Stimulated activated naive B cell treated with anti-CD40 and anti-IgM and Interleukin-4, amounts not matched to agents 10 μg/mL and 1 μg/mL and 100 μg/mL, for 72 hours (primary cell): ENCODE data around the gene ACTA1.
"Not testable (repeated sequence)": the region's sequence is repeated elsewhere in the genome, so short reads cannot be mapped to it uniquely, and the experiment has no call there.

ENCODE experiments used
- ATAC-seq, 2 donors: fragments of 150-1000 bp; cut with Tn5 transposase; replicated peaks; 2 replicates each; pipeline ENCODE4 v1.10.0; 2021; ENCODE audit warnings: moderate library complexity in 1 of 2
- DNase-seq: peaks from one replicate; pipeline ENCODE4 v3.0.0; 2021
- H3K27ac Mint-ChIP-seq: one replicate; pipeline ENCODE4 v1.8.0; 2022; ENCODE audit warnings: mild to moderate bottlenecking, mixed read lengths
- H3K27me3 Mint-ChIP-seq, 2 donors: one replicate each; pipeline ENCODE4 v1.8.0; 2022; ENCODE audit warnings: mixed read lengths in 2 of 2
- H3K36me3 Mint-ChIP-seq, 2 donors: one replicate each; pipeline ENCODE4 v1.8.0; 2022; ENCODE audit warnings: mixed read lengths in 2 of 2, mild to moderate bottlenecking in 1 of 2
- H3K4me1 Mint-ChIP-seq, 2 donors: one replicate each; pipeline ENCODE4 v1.8.0; 2022; ENCODE audit warnings: mixed read lengths in 2 of 2, mild to moderate bottlenecking in 1 of 2
- H3K4me3 Mint-ChIP-seq, 2 donors: one replicate each; pipeline ENCODE4 v1.8.0; 2022; ENCODE audit warnings: mild to moderate bottlenecking in 2 of 2, mixed read lengths in 2 of 2, moderate library complexity in 1 of 2
- H3K9me3 Mint-ChIP-seq, 2 donors: one replicate each; pipeline ENCODE4 v1.8.0; 2022; ENCODE audit warnings: mixed read lengths in 2 of 2, mild to moderate bottlenecking in 1 of 2

ACTA1 gene

DNA sequence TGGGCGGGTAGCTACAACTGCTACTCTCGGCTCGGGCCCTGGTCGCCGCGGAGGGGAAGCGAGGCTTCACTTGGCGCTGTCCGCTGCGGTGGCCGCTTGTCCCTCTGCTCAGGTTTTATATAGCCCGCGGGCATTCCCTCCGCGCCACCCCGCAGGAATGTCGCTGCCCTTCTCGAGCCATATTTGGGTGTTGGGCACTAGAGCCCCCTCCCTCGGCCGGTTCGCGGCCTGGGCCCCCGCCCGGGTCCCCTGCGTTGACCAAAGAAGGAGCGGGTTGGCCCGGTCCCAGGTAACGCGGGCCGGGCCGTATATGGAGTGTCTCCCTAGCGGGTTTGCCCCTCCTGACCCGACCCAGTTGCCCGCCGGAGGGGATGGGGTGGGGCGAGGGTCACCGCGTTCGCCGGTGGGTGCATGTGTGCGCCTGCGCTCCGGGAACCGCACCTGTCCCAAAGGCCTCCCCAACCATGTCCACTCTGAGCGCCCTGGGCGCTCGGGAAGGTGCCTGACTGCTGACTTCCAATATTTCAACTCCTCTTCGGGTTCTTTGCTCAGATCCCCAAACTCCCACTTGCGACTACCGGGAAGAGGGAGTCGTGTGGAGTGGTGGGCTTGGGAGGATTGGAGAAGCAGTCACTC, at the start of gene ACTA1:
Gene ACTA1 (minus strand): TSS at position 90 of the 636 bp plus-strand sequence. CDS start 979 bp downstream, outside the sequence.
- Mint-ChIP-seq H3K9me3 (no peaks in the 10 kb centered on the region), H3K27me3 (peaks cover 46 to 62% of the 10 kb centered on the region in 2 donors), H3K4me3 (peak within 1 kb of the TSS; percentile 25 to 47), H3K36me3 (peaks cover 15 to 17% of the 10 kb centered on the region in 2 donors), H3K27ac (peak within 1 kb of the TSS; percentile 42), H3K4me1 (peaks cover 16 to 40% of the 10 kb centered on the region in 2 donors)
- no peak for DNase-seq
- ATAC-seq: peak in 1 of 2 donors; percentile 5

DNA sequence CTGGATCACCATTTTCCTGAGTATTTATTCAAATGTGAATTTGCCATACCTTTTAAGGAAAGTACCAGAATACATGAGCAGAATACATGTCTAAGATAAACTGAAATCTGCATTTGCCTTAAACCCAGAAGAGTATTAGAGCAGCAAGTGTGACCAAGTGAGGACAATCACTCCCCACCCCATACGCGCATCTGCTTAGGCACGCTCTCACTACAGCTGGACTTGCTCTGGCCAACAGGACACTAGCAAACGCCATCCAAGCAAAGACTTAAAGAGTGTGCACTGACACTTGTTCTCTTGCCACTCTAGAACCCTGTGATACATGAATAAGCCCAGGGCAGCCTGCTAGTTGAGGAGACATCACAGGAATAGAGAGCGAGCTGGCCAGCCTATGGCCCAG, 48.6 kb upstream of the ACTA1 start:
- H3K9me3 Mint-ChIP-seq: no peaks in the 10 kb centered on the region
- H3K4me3 Mint-ChIP-seq: no peak overlapping the region
- H3K27me3 Mint-ChIP-seq: no peaks in the 10 kb centered on the region
- H3K27ac Mint-ChIP-seq: peak overlapping the region; percentile 95
- ATAC-seq: no peak
- H3K4me1 Mint-ChIP-seq: peaks cover 34 to 48% of the 10 kb centered on the region in 2 donors
- peaks cover 34 to 56% of the 10 kb centered on the region in 2 donors for H3K36me3 Mint-ChIP-seq
- no peak for DNase-seq

DNA sequence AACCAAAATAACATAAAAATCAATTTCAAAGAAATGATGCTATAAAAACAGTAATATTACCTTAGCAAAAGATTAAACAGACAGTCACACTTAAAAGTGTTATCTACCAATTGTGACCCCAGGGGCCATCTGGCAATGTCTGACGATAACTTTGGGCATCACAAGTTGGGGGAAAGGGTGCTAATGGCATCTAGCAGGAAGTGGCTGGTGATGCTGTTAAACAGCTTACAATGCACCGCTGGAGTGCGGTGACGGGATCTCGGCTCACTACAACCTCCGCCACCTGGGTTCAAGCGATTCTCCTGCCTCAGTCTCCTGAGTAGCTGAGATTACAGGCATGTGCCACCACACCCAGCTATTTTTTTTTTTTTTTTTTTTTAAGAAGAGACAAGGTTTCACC, 46.6 kb upstream of the ACTA1 start:
- Mint-ChIP-seq H3K4me1 (peaks cover 34 to 54% of the 10 kb centered on the region in 2 donors), H3K27me3 (no peaks in the 10 kb centered on the region), H3K36me3 (peaks cover 40 to 52% of the 10 kb centered on the region in 2 donors), H3K27ac (peak overlapping the region; percentile 95), H3K9me3 (no peaks in the 10 kb centered on the region), H3K4me3 (peak overlapping the region; percentile 39 to 43)
- peak; percentile 58 for DNase-seq
- peak; percentile 62 for ATAC-seq

DNA sequence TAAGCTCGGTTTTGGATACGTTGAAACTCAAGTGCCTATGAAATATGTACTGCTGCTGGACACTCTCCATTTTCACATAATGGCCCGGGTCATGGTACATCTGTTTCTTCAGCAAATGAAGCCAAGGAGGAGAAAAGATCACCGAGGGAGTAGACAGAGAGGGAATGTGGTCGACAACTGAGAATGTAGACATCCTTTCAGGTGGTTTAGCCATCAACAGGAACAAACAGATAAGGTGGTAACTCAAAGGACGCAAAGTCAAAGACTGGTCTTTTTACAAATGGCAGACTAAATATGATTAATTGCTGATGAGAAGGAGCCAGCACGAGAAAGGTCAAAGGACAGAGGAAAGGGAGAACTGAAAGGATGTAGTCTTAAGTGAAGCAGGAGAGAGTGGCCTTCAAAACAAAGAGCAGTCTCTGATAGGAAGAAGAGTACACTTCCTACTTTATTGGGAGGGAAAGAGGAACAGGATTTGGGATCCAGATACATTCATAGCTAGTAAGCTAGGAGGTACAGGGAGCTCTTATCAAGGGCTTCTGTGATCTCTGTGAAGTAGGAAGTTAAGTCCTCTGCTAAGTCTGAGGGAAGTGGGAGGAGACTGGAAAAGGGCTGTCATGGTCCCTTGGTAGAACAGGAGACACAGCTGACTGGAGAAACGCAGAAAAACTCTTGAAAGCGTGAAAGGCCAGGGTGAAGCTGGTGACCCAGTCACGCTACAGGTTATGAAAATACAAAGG, 45.9 kb upstream of the ACTA1 start:
- Mint-ChIP-seq H3K36me3 (peaks cover 39 to 50% of the 10 kb centered on the region in 2 donors), H3K4me3 (peak overlapping the region; percentile 43 to 54)

DNA sequence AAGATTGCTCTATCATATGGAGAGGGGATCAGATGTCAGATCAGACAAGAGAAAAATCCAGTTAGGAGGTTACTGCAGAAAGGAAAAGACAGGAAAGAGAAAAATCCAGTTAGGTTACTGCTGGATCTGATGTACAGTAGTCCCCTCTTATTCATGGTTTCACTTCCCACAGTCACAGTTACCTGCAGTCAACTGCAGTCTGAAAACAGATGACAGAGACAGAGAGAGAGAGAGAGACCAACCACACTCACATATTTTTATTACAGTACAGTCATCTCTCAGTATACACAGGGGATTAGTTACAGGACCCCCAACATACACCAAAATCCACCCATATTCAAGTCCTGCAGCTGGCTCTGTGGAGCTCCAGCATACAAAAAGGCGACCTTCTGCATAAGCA, 45.0 kb upstream of the ACTA1 start:
- Mint-ChIP-seq H3K36me3 (peaks cover 44 to 54% of the 10 kb centered on the region in 2 donors), H3K4me3 (peak overlapping the region; percentile 10 to 43), H3K27ac (peak overlapping the region; percentile 95), H3K9me3 (no peaks in the 10 kb centered on the region), H3K4me1 (peaks cover 35 to 57% of the 10 kb centered on the region in 2 donors), H3K27me3 (no peaks in the 10 kb centered on the region)
- DNase-seq: peak; percentile 40
- ATAC-seq: peak; percentile 74 to 77

More for the DNA sequence above, 45.9 kb upstream of the ACTA1 start:
- Mint-ChIP-seq H3K9me3 (no peaks in the 10 kb centered on the region), H3K4me1 (peaks cover 34 to 54% of the 10 kb centered on the region in 2 donors), H3K27ac (peak overlapping the region; percentile 95), H3K27me3 (no peaks in the 10 kb centered on the region)
- ATAC-seq (peak; percentile 87 to 88), DNase-seq (peak; percentile 83)

DNA sequence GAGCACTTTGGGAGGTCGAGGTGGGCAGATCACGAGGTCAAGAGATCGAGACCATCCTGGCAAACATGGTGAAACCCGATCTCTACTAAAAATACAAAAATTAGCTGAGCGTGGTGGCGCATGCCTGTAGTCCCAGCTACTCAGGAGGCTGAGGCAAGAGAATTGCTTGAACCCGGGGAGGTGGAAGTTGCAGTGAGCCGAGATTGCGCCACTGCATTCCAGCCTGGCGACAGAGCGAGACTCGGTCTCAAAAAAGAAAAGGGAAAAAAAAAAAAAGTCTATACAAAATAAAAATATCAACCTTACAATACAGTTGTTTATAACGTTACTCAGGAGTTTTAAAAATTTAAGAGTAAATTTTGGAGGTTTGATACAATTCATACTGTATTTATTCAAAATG, 42.0 kb upstream of the ACTA1 start:
- peaks cover 22 to 47% of the 10 kb centered on the region in 2 donors for H3K4me1 Mint-ChIP-seq
- not testable (repeated sequence) for DNase-seq, H3K27me3 Mint-ChIP-seq, H3K9me3 Mint-ChIP-seq, H3K4me3 Mint-ChIP-seq, H3K27ac Mint-ChIP-seq, ATAC-seq
- H3K36me3 Mint-ChIP-seq: peaks cover 41 to 48% of the 10 kb centered on the region in 2 donors

DNA sequence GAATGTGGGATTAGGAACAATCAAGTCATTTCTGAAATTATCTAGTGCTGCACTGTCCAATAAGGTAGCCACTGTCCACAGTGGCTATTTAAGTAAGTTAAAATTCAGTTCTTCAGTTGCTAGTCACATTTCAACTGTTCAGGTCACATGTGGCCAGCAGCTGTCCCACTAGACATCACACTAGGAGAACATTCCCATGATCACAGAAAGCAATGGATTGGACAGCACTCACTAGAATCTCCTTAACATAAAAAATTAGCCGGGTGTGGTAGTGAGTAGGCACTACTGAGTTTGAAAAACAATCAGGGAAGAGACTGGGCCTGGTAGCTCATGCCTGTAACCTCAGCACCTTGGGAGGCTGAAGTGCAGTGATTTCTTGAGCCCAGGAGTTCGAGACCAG, 40.6 kb upstream of the ACTA1 start:
- H3K27ac Mint-ChIP-seq: peak overlapping the region; percentile 20
- no peaks in the 10 kb centered on the region for H3K27me3 Mint-ChIP-seq
- H3K4me1 Mint-ChIP-seq: peaks cover 13 to 35% of the 10 kb centered on the region in 2 donors
- H3K36me3 Mint-ChIP-seq: peaks cover 47 to 56% of the 10 kb centered on the region in 2 donors
- no peaks in the 10 kb centered on the region for H3K9me3 Mint-ChIP-seq
- DNase-seq (no peak), ATAC-seq (no peak)
- no peak overlapping the region for H3K4me3 Mint-ChIP-seq

DNA sequence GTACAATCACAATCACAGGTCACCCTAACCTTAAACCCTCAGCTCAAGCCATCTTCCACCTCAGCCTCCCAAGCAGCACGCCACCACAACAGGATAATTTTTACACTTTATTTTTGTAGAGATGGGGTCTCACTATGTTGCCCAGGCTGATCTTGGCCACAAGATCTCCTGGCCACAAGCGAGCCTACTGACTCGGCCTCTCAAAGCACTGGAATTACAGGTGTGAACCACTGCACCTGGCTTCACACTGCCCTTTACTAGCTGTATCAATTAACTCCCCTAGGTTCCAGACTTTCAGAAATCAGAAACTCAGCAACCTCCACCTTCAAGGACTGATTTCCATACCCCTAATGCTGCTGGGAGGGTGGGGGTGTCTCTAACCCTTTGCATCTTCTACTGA, 37.3 kb upstream of the ACTA1 start:
- peaks cover 44 to 66% of the 10 kb centered on the region in 2 donors for H3K36me3 Mint-ChIP-seq
- H3K9me3 Mint-ChIP-seq: no peaks in the 10 kb centered on the region
- no peak for DNase-seq
- ATAC-seq: peak in 1 of 2 donors; percentile 31
- H3K4me1 Mint-ChIP-seq: peaks cover 7 to 18% of the 10 kb centered on the region in 2 donors
- H3K27ac Mint-ChIP-seq: no peak overlapping the region
- H3K4me3 Mint-ChIP-seq: no peak overlapping the region
- H3K27me3 Mint-ChIP-seq: no peaks in the 10 kb centered on the region

DNA sequence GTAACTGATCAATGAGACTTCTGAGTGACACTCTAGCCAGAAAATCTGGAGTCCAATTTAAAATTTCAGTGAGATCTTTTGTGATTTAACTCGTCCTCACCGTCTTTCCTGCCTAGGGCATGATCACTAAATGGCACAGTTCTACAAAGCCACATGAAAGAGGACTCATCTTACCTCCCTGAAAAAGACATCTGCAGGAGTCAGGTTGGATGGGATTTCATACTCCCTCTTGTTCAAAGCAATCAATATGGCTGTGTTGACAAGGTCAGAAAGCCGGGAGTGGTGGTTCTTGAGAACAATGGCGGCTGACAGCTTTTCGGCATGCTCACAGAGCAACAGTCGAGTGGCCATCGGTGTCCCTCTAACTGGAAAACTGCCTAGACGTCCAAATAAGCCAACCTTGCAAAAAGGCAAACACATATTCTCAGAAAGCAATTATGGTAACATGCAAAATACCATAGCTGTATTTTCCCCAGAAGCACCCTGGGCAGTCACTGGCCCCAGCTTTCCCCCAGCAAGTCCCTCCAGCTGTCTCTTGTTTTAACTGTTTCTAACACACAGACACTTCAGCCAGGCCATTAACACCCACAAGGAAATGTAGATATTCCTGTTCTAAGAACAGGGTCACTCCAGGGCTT, 36.6 kb upstream of the ACTA1 start:
- no peak overlapping the region for H3K4me3 Mint-ChIP-seq
- ATAC-seq: no peak
- H3K27ac Mint-ChIP-seq: peak overlapping the region; percentile 44
- DNase-seq: no peak
- no peaks in the 10 kb centered on the region for H3K9me3 Mint-ChIP-seq
- peaks cover 42 to 61% of the 10 kb centered on the region in 2 donors for H3K36me3 Mint-ChIP-seq
- no peaks in the 10 kb centered on the region for H3K27me3 Mint-ChIP-seq
- peaks cover 7 to 17% of the 10 kb centered on the region in 2 donors for H3K4me1 Mint-ChIP-seq

DNA sequence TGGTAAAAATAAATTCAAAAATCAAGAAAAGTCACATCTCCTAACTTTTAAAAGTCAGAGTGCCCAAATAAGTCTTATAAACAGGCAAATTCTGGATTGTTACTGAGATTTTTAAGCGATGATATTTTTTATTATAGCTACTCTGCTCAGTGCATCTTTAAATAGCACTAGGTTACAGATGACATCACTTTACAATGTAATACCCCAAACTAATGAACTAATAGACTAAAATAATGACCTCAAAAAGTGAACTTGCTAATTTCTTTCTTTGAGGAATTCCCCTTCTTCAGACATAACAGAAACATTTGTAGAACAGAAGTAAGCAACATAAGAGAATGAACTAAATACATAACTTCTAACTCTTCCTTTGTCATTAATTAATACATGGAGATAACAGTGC, 33.0 kb upstream of the ACTA1 start:
- H3K36me3 Mint-ChIP-seq: peaks cover 32 to 63% of the 10 kb centered on the region in 2 donors
- no peaks in the 10 kb centered on the region for H3K27me3 Mint-ChIP-seq
- ATAC-seq: no peak
- H3K4me3 Mint-ChIP-seq: no peak overlapping the region
- H3K4me1 Mint-ChIP-seq: peaks cover 6 to 12% of the 10 kb centered on the region in 2 donors
- no peak for DNase-seq
- no peaks in the 10 kb centered on the region for H3K9me3 Mint-ChIP-seq
- no peak overlapping the region for H3K27ac Mint-ChIP-seq

DNA sequence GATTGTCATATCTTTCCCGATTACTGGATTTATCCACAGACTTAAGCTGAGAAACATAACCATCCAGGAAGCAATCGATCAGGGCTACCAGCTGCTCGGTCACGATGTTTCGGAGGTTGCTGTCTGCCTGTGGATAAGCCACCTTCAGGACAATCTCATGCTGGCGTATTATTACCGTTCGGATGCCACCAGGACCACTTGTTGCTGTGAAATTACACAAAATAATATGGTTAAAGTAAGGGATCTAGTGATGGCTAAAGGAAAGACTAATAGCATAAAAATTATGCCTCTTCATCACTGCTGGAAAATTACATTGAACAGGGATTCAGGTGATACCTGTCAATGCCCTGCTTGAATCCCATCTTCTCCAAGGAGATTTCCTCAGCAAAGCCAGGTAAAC, 30.8 kb upstream of the ACTA1 start:
- Mint-ChIP-seq H3K36me3 (peaks cover 34 to 62% of the 10 kb centered on the region in 2 donors), H3K27me3 (no peaks in the 10 kb centered on the region), H3K4me3 (no peak overlapping the region), H3K4me1 (peaks cover 4 to 6% of the 10 kb centered on the region in 2 donors), H3K27ac (no peak overlapping the region), H3K9me3 (no peaks in the 10 kb centered on the region)
- ATAC-seq (no peak), DNase-seq (no peak)

DNA sequence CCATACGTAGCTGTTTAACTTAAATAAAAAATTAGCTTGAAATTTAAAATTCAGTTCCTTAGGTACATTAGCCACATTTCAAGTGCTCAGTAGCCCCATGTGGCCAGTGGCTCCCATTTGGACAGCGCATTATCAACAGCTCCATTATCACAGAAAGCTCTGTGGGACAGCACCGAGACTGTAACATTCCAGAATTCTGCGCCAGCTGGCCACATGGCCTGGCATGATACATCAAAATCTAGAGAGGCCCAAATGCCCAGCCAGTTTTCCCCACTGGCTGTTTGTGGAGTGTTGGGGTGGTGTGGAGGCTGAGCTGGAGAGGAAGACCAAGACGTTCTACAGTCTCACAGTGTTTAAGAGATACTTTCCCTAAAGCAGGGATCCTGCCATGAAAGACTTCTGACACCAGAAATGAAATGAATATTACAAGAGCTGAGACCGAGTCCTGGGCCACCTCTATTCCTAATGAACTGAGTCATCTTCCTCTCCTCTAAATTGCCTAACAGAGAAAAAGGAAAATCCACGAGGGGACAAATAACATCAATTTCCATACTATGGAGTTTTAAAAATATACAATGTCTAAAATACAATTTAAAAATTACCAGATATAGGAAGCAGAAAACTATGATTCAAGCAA, 27.3 kb upstream of the ACTA1 start:
- Mint-ChIP-seq H3K27me3 (no peaks in the 10 kb centered on the region), H3K4me3 (no peak overlapping the region), H3K9me3 (no peaks in the 10 kb centered on the region), H3K4me1 (peaks cover 0 to 4% of the 10 kb centered on the region in 2 donors), H3K27ac (no peak overlapping the region), H3K36me3 (peaks cover 40 to 55% of the 10 kb centered on the region in 2 donors)
- no peak for ATAC-seq
- no peak for DNase-seq

DNA sequence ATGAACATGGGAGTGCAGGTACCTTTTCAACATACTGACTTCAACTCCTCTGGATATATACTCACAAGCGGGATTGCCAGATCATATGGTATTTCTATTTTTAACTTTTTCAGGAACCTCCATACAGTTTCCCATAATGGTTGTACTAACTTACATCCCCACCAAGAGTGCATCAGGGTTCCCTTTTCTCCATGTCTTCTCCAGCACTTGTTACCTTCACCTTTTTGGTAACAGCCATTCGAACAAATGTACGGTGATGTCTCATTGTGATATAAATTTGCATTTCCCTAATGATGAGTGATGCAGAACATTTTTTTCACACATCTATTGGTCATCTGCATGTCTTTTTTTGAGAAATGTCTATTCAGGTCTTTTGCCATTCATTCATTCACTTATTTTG, 25.9 kb upstream of the ACTA1 start:
- Mint-ChIP-seq H3K27me3 (no peaks in the 10 kb centered on the region), H3K27ac (no peak overlapping the region), H3K4me1 (peaks cover 2 to 4% of the 10 kb centered on the region in 2 donors), H3K9me3 (no peaks in the 10 kb centered on the region), H3K36me3 (peaks cover 41 to 55% of the 10 kb centered on the region in 2 donors), H3K4me3 (no peak overlapping the region)
- DNase-seq (no peak), ATAC-seq (no peak)

DNA sequence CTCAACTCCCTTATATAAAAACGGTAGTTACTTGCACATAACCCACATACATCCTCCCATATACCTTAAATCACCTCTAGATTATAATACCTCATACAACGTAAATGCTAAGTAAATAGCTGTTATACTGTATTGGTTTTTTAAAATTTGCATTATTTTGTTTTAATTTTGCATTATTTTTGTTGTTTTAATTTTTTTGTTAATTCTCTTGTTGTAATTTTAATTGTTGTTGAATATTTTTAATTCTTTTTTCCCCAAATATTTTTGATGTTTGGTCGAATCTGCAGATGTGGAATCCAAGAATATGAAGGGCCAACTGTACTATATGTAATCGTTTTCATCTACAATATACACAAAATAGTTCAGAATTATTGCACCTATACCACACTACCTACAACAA, 23.5 kb upstream of the ACTA1 start:
- H3K9me3 Mint-ChIP-seq: no peaks in the 10 kb centered on the region
- DNase-seq (no peak), ATAC-seq (no peak)
- peaks cover 2 to 4% of the 10 kb centered on the region in 2 donors for H3K4me1 Mint-ChIP-seq
- H3K4me3 Mint-ChIP-seq: no peak overlapping the region
- no peaks in the 10 kb centered on the region for H3K27me3 Mint-ChIP-seq
- H3K27ac Mint-ChIP-seq: no peak overlapping the region
- H3K36me3 Mint-ChIP-seq: peaks cover 34 to 44% of the 10 kb centered on the region in 2 donors
